Loucy (cell line): ENCODE data around the gene KCNMB2.

Source experiments
- H2AFZ ChIP-seq: fragments of 200-600 bp; sonication (generic); 2 replicates; pipeline ENCODE4 v1.6.0; 2016; ENCODE audit warnings: antibody characterized with exemption, mild to moderate bottlenecking, low read length, moderate library complexity
- H3F3A ChIP-seq: fragments of 200-600 bp; 2 replicates; pipeline ENCODE4 v1.6.0; 2016; ENCODE audit warnings: antibody characterized with exemption, low read depth, mild to moderate bottlenecking
- H3K27me3 ChIP-seq: fragments of 200-600 bp; sonication (generic); 2 replicates; pipeline ENCODE4 v1.6.1; 2014; ENCODE audit warnings: low read length, mild to moderate bottlenecking; ENCODE audit not compliant: insufficient read depth, poor library complexity, severe bottlenecking
- H3K36me3 ChIP-seq: fragments of 200-600 bp; sonication (generic); 2 replicates; pipeline ENCODE4 v1.6.1; 2016; ENCODE audit warnings: low read length; ENCODE audit not compliant: insufficient read depth
- H3K4me1 ChIP-seq: fragments of 200-600 bp; sonication (generic); 2 replicates; pipeline ENCODE4 v1.5.1; 2014; ENCODE audit warnings: low read length, mild to moderate bottlenecking; ENCODE audit not compliant: insufficient read depth, poor library complexity, severe bottlenecking
- H3K4me2 ChIP-seq: fragments of 200-600 bp; sonication (generic); 2 replicates; pipeline ENCODE4 v1.6.0; 2014; ENCODE audit warnings: antibody characterized with exemption, low read length, low read depth, mild to moderate bottlenecking; ENCODE audit not compliant: poor library complexity, severe bottlenecking
- H3K4me3 ChIP-seq: fragments of 200-600 bp; sonication (generic); 2 replicates; pipeline ENCODE4 v1.5.1; 2014; ENCODE audit warnings: low read length, mild to moderate bottlenecking, mixed read lengths; ENCODE audit not compliant: poor library complexity, severe bottlenecking
- H3K79me2 ChIP-seq: fragments of 200-600 bp; sonication (generic); 2 replicates; pipeline ENCODE4 v1.6.1; 2014; ENCODE audit warnings: low read length; ENCODE audit not compliant: insufficient read depth
- H3K9ac ChIP-seq: fragments of 200-600 bp; sonication (generic); 2 replicates; pipeline ENCODE4 v1.6.0; 2014; ENCODE audit warnings: mild to moderate bottlenecking, low read depth, low read length, moderate library complexity; ENCODE audit not compliant: poor library complexity, severe bottlenecking
- H3K9me2 ChIP-seq: fragments of 200-600 bp; sonication (generic); replicated peaks from 2 replicates; pipeline ENCODE4 v1.6.1; 2016; ENCODE audit warnings: low read depth, low read length, mixed read lengths
- H3K9me3 ChIP-seq: fragments of 200-600 bp; sonication (generic); 2 replicates; pipeline ENCODE4 v1.6.1; 2014; ENCODE audit warnings: mild to moderate bottlenecking, antibody characterized with exemption, low read length, low read depth; ENCODE audit not compliant: insufficient read depth
- H4K20me1 ChIP-seq: fragments of 200-600 bp; sonication (generic); 2 replicates; pipeline ENCODE4 v1.6.0; 2014; ENCODE audit warnings: antibody characterized with exemption, low read length, mild to moderate bottlenecking; ENCODE audit not compliant: insufficient read depth, poor library complexity, severe bottlenecking
- EZH2phosphoT487 ChIP-seq: fragments of 200-600 bp; IDR thresholded peaks from 2 replicates; pipeline ENCODE4 v1.6.1; 2018; ENCODE audit warnings: antibody characterized with exemption, mild to moderate bottlenecking, moderate library complexity, borderline replicate concordance
- TF ChIP-seq, protein P1 (sequence below): fragments of 200-600 bp; sonication (generic); conservative IDR thresholded peaks from 2 replicates; pipeline ENCODE4 v1.5.1; 2014; ENCODE audit warnings: mild to moderate bottlenecking, antibody characterized with exemption, low read length

KCNMB2 gene

DNA sequence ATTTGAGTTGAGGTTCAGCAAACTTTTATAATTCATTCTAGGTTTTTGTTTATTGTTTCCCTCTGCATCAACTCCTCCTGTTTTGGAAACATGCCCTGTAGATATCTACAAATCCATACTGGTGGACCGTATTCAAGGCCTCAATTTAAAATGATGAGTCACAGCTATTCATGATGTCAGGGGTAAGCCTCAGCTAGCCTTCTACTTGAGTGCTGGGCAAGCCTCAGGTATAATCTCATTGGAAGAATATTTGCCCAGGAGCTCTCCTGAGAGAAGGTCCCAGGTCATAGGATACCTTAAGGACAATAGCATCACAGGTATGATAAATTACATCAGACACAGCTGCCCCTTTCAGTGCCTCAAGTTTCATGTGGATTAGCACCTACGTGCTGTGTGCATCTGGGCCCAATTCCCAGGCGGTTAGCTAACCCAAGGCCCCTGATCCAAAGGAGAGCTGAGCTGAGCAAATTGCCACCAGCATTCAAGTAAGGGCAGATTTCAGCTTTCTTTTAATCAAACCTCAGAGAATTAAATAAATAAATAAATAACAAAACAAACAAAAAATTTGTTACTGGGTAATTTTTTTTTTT is 87.5 kb downstream of the KCNMB2 start:
- Histone ChIP-seq H3F3A (no peaks in the 10 kb centered on the region), H3K9ac (no peak overlapping the region), H3K4me2 (no peak overlapping the region), H3K79me2 (no peaks in the 10 kb centered on the region), H3K9me2 (no peaks in the 10 kb centered on the region), H3K27me3 (no peaks in the 10 kb centered on the region), H3K4me1 (no peaks in the 10 kb centered on the region), H2AFZ (no peak overlapping the region), H4K20me1 (no peaks in the 10 kb centered on the region), H3K36me3 (no peaks in the 10 kb centered on the region), H3K4me3 (no peak overlapping the region), H3K9me3 (no peaks in the 10 kb centered on the region)
- TF ChIP-seq EZH2phosphoT487, result no peak
- TF ChIP-seq, protein P1, sequence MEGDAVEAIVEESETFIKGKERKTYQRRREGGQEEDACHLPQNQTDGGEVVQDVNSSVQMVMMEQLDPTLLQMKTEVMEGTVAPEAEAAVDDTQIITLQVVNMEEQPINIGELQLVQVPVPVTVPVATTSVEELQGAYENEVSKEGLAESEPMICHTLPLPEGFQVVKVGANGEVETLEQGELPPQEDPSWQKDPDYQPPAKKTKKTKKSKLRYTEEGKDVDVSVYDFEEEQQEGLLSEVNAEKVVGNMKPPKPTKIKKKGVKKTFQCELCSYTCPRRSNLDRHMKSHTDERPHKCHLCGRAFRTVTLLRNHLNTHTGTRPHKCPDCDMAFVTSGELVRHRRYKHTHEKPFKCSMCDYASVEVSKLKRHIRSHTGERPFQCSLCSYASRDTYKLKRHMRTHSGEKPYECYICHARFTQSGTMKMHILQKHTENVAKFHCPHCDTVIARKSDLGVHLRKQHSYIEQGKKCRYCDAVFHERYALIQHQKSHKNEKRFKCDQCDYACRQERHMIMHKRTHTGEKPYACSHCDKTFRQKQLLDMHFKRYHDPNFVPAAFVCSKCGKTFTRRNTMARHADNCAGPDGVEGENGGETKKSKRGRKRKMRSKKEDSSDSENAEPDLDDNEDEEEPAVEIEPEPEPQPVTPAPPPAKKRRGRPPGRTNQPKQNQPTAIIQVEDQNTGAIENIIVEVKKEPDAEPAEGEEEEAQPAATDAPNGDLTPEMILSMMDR, result no peak

DNA sequence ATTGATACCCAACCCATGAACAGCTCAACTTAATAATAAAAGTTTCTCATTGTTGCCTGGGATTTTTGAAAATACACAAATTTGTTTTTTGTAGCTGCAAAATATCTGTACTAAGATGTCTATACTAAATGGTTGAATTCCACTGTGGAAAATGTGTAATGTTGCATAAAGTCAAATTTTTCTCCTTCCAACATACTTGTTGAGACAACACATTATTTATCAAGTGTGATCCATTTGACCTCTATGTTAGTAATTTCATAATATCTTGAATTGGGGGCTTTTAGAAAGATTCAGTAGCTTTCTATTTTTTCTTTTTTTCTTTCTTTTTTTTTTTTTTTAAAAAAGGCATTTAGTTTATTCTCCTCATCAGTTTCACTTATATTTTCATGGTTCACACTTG is 88.0 kb downstream of the KCNMB2 start:
- Histone ChIP-seq H3K79me2 (no peaks in the 10 kb centered on the region), H3K9me2 (no peaks in the 10 kb centered on the region)

GRCh38 chr3:178625053-178625600 is 88.9 kb downstream of the KCNMB2 start:
- no peak for TF ChIP-seq EZH2phosphoT487
- TF ChIP-seq, protein P1, result no peak
- Histone ChIP-seq H3F3A (no peaks in the 10 kb centered on the region), H3K4me3 (no peak overlapping the region), H3K9ac (no peak overlapping the region), H3K36me3 (no peaks in the 10 kb centered on the region), H3K9me3 (no peaks in the 10 kb centered on the region), H3K4me1 (no peaks in the 10 kb centered on the region), H3K27me3 (no peaks in the 10 kb centered on the region), H3K79me2 (no peaks in the 10 kb centered on the region), H3K9me2 (no peaks in the 10 kb centered on the region), H2AFZ (no peak overlapping the region), H4K20me1 (no peaks in the 10 kb centered on the region), H3K4me2 (no peak overlapping the region)

More for the DNA sequence above, 88.0 kb downstream of the KCNMB2 start:
- H3K9me3 ChIP-seq, result no peaks in the 10 kb centered on the region
- H3K4me1 ChIP-seq, result no peaks in the 10 kb centered on the region
- H3F3A ChIP-seq, result no peaks in the 10 kb centered on the region
- H3K4me2 ChIP-seq, result no peak overlapping the region
- H4K20me1 ChIP-seq, result no peaks in the 10 kb centered on the region
- no peaks in the 10 kb centered on the region for H3K27me3 ChIP-seq
- no peak overlapping the region for H3K9ac ChIP-seq
- no peaks in the 10 kb centered on the region for H3K36me3 ChIP-seq
- no peak overlapping the region for H3K4me3 ChIP-seq
- no peak overlapping the region for H2AFZ ChIP-seq
- TF ChIP-seq, protein P1, result no peak
- TF ChIP-seq EZH2phosphoT487, result no peak
